Fibroblast of lung (primary cell): ENCODE data around the gene KRTAP16-1.

ENCODE experiments used
- EZH2 ChIP-seq: IDR thresholded peaks from 2 replicates; pipeline ENCODE4 v1.5.1; 2012; ENCODE audit warnings: low read length, control low read depth, mild to moderate bottlenecking; ENCODE audit errors: missing control alignments
- TF ChIP-seq, protein P1 (sequence below), 2 donors: IDR thresholded peaks in 1 of 2; conservative IDR thresholded peaks in 1 of 2; 1 replicate in 1 of 2; 2 replicates in 1 of 2; pipeline ENCODE4 v1.5.1; 2011 to 2012; ENCODE audit warnings: low read length in 2 of 2, control low read depth in 1 of 2, inconsistent platforms in 1 of 2, low read depth in 1 of 2, mild to moderate bottlenecking in 1 of 2

DNA sequence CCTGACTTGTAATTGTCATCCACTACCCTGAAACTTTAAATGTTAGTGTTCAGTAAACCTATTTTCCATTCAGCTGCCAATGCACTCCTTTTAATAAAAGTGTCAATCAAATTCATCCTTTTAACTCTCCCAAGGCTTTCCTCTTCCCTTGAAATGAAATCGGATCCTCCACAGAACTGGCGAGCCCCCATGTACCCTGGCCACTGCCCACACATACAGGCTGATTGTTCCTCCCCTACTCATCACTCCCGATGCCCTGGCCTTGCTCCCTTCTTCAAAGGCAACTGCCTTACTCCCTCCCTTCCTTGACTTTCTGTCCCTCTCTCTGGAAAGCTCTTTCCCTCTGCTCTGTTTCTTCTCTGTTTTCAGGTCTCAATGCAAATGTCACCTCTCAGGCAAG, 33.9 kb upstream of the KRTAP16-1 start:
- TF ChIP-seq, protein P1, sequence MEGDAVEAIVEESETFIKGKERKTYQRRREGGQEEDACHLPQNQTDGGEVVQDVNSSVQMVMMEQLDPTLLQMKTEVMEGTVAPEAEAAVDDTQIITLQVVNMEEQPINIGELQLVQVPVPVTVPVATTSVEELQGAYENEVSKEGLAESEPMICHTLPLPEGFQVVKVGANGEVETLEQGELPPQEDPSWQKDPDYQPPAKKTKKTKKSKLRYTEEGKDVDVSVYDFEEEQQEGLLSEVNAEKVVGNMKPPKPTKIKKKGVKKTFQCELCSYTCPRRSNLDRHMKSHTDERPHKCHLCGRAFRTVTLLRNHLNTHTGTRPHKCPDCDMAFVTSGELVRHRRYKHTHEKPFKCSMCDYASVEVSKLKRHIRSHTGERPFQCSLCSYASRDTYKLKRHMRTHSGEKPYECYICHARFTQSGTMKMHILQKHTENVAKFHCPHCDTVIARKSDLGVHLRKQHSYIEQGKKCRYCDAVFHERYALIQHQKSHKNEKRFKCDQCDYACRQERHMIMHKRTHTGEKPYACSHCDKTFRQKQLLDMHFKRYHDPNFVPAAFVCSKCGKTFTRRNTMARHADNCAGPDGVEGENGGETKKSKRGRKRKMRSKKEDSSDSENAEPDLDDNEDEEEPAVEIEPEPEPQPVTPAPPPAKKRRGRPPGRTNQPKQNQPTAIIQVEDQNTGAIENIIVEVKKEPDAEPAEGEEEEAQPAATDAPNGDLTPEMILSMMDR (conservative IDR thresholded peaks at IDR 0.05 in 1 of 2, IDR thresholded peaks at IDR 0.05 in 1 of 2; ENCODE audit: low read depth in 1 of 2, low read length in 2 of 2): no peak
- no peak for TF ChIP-seq EZH2
